GM18505 (cell line): ENCODE data around the gene ARHGEF39.

ENCODE experiments used
- ATAC-seq: cut with Tn5 transposase; IDR thresholded peaks from one replicate; pipeline ENCODE4 v1.9.1; 2021; ENCODE audit not compliant: unreplicated experiment
- POLR2A ChIP-seq: IDR thresholded peaks from 4 replicates; pipeline ENCODE4 v1.6.1; 2011; ENCODE audit warnings: borderline replicate concordance; ENCODE audit not compliant: insufficient read depth, insufficient read length; ENCODE audit errors: extremely low read depth

The ARHGEF39 gene

DNA sequence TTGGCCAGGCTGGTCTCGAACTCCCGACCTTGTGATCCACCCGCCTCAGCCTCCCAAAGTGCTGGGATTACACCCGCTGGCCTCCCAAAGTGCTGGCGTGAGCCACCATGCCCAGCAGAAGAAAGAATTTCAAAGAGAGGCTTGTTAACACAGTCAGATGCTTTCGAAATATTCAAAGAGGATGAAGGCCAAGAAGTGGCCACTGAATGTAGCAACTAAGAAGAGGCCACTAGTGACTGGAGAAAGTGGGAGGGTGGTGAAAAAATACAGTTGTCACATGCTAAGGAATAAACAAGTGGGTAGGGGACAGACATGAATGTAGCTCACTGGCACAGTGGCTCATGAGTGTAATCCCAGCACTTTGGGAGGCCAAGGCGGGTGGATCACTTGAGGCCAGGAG is 37.7 kb upstream of the ARHGEF39 start:
- no peak for TF ChIP-seq POLR2A
- no peak for ATAC-seq

DNA sequence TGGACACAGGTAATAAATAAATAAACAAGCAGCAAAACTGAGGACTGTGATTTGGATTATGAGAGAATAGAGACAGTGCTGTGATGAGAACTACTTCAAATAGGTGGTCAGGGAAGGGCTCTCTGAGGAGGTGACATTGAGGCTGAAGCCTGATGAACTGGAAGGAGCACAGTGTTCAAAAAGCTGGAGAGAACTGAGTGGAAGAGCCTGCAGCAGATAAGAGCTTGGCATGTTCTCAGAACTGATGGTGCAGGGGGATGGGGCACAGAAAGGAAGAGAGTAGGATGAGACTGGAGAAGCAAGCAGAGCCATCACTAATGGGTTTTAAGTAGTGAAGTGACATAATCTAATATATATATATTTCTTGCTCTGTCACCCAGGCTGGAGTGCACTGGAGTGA is 35.9 kb upstream of the ARHGEF39 start:
- TF ChIP-seq POLR2A = no peak
- no peak for ATAC-seq

DNA sequence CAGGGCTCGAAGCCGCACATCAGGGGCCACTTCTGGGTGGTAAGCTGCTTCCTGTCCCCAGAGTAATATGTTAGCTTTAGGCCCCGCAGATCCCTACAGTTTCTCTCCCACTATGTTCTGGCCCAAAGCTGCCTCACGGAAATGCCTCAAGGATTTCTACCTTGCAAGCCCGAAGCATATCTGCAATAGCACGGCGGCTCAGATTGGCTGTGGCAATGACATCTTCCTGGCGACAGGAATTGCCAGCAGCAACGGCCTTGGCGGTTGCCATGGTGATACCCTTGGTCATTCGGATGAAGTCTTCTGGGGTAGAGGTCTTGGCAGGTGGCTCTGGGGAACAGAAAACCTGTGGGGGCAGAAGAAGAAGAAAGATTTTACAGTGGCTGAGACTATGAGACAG is 35.0 kb upstream of the ARHGEF39 start:
- no peak for TF ChIP-seq POLR2A
- no peak for ATAC-seq

DNA sequence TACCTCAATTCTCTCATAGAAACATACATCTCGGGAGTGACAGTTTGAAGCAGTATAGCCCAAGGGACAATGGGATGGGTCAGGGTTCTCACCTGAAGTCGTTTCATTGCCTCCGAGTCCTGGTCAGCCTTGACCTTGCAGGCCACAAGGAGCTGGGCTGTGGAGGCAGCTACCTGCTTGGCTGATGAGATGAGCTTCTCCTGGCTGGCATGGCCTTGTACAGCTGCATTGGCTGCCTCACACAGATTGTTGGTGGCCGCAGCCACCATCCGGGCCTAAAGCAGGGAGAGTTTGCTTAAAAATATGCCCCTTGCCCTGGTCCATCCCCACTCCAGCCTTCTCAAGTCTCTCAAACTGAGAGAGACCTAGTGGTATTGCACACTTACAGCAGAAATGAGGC is 33.2 kb upstream of the ARHGEF39 start:
- no peak for ATAC-seq
- no peak for TF ChIP-seq POLR2A

DNA sequence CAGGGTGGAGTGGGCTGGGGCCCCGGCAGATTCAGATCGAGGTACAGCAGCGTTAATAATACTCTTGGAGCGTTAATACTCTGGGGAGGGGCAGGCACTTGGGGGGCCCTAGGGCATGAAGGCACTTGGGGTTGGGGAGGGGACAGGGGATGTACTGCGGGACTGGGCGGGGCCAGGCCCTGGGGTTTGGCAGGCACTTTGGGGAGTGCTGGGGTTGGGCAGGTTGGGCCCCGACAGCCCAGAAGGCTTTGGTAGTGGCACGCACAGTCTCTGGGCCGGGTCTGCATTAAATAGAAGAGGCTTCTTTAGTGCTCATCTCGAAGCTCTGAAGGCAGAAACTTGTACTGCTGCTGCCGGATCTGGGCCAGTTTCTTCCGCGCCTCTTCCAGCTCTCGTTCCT is 32.5 kb upstream of the ARHGEF39 start:
- ATAC-seq = no peak
- TF ChIP-seq POLR2A = no peak

DNA sequence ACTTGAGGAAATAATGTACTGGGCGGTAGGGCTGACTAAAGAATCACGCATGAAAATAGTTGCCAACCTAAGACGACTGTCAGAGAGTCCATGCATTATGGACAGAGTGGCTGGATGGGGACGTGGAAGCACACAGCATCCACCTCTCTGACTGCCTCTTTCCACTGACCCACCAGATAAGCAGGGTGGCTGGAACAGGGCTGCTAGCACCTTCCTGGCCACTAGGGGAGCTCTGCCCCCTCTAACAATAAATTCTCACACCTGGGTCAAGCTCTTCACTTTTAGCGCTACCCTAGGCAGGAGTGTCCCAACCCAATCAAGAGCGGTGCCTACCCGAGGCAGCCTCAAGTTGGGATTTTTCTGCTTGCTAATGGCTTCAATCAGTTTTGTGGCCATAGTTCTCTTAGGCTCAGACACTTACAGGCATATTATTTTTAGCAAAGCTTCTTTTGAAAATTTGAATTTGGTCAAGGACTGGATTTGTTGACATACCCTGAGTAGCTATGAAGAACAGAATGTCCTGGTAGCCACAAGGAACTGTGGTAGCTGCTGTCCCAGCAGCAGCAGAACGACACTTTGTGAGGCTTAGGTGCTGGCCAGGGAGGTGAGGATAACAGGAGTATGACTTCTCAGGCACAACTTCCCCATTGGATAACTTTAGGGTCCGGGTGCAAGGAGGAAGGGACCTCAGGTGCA is 31.7 kb upstream of the ARHGEF39 start:
- TF ChIP-seq POLR2A = no peak
- ATAC-seq = no peak

DNA sequence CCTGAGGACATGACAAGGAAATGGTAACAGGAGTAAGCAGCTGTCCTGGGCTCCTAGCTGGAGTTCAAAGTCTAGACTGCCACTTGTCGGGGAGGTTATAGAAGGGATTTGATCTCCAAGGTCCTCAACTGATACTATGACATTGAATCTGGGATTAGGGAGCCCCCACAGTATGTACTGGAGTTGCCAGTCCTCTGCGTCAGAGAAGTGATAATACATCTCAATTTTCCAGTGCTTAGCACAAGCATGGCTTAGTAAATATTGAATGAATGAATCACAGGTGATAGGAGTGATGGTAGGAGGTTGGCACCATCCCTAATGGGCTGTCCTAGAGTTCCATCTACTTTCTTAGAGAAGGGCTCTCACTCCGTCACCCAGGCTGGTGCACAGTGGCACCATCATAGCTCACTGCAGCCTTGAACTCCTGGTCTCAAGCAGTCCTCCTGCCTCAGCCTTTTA is 31.0 kb upstream of the ARHGEF39 start:
- no peak for TF ChIP-seq POLR2A
- no peak for ATAC-seq

DNA sequence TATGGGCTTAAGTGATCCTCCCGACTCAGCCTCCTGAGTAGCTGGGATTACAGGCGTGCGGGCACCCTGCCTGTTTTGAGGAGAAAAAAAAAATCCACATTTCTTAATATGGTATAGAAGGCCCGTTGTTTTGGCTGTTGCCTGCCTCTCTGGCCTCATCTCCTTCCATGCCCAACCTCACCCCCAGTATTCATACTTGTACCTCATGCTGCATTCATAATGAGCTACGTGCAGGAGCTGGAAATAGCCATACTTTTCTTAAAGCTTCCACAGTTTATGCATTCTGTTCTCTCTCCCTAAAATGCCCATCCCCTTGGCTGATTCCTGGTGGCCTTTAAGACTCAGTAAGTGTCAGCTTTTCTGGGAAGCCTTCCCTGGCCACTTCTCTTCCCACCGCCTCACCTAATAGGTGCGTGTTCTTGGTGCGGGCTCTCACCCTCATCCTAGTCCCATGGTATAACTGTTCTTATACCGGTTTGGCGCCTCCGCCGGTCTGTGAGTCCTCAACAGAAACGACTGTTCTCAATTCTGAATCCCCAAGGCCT is 26.8 kb upstream of the ARHGEF39 start:
- no peak for TF ChIP-seq POLR2A

DNA sequence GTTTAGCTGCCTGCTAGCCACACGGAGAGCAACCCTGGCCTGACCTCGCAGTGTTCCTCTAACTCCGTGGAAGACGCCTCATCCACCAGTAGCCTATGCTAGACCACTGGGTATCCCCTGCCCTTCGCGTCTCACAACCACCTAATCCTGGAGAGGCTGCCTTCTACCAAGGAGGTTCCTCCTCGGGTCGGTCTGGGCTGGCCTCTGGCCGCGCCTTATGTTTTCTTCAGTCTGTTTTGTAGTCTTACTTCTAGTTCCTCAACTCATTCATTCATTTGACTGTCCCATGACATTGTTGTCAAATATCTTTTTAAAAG is 26.3 kb upstream of the ARHGEF39 start:
- no peak for ATAC-seq
- TF ChIP-seq POLR2A = no peak

More for the DNA sequence above, 26.8 kb upstream of the ARHGEF39 start:
- no peak for ATAC-seq

DNA sequence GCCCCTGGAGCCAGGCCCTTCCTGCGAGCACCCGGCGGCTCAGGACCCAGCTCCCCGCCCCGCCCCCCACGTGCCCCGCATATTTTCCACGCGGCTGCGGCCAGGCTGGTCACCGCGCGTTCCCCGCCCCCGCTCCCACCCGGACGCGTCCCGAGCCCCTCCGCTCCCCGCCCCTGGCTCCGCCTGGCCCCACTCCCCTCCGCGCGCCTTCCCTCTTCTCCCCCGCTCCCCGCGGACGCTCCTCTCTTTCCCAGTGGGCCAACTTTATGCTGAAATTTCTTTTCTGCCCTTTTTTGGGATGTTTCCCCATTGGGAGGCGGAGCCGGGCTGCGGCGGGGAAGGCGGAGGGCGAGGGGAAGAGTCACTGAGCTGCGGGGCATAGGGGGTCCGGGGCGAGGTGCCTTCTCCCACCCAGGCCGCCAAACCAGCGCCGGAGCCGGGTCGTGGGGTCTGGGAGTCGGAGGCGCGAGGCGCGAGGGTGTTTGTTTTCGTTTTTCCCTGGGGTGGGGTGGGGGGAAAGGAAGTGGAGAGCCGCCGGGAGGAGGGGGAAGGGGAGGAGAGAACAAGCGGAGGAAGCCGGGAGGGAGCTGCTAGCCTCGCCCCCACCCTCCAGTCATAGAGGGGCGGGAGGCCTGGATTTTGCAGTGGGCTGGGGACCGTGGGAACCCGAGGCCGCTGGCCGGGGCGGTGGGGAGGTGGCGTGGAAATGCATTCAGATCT is 25.8 kb upstream of the ARHGEF39 start:
- ATAC-seq = no peak
- no peak for TF ChIP-seq POLR2A

DNA sequence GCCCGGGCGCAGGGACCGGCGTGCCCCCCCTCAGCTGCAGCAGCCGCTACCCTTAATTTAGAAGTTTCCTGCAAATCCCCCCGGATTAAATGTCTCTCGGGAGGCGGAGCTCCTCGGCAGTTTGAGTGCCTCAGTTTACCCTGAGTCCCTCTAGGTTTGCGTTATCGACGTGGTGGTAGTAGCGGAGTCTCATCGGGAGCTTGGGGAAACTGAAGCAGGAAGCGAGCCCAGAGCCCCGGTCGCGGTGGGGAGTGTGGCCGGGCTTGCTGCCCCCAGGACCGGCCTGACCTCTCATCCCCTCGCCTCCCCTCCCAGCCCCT is 25.3 kb upstream of the ARHGEF39 start:
- no peak for ATAC-seq
- no peak for TF ChIP-seq POLR2A

DNA sequence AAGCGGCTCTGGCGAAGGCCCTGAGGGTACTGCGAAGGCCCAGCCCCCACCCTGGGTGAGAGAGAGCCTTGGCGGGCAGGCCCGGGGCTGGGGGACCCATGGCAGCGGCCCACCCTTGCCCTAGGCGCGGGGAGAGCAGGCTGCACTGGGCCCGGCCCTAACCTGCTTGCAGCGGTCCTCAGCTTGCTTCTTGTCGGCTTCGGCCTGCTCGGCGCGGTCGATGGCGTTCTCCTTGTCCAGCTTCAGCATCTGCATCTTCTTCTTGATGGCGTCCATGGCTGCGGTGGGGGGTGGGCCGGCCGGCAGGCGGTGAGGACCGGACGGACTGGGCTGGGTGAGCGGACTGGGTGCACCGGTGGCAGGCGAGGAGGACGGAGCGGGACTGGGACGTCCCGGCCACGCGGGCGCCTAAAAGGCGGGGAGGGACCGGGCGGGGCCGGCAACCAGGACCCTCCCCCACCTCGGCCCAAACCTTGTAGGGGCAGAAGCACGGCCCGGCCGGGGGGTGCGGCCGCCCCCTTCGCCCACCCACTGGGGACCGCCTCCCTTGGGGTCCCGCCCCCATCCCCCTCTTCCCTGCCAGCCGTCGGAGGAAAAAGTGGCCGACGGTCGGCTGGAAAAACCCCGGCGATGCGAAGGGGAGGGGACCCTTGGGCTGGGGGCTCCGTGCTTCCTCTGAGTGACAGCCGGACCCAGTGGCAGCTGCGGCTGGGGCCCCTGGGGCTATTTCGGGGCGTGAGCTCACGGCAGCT is 24.7 kb upstream of the ARHGEF39 start, which contains the start of gene TPM2:
TPM2 (minus strand) TSS at position 384 of the 752 bp plus-strand sequence; CDS start at position 276, 108 bp downstream.
- no peak for ATAC-seq
- no peak for TF ChIP-seq POLR2A

DNA sequence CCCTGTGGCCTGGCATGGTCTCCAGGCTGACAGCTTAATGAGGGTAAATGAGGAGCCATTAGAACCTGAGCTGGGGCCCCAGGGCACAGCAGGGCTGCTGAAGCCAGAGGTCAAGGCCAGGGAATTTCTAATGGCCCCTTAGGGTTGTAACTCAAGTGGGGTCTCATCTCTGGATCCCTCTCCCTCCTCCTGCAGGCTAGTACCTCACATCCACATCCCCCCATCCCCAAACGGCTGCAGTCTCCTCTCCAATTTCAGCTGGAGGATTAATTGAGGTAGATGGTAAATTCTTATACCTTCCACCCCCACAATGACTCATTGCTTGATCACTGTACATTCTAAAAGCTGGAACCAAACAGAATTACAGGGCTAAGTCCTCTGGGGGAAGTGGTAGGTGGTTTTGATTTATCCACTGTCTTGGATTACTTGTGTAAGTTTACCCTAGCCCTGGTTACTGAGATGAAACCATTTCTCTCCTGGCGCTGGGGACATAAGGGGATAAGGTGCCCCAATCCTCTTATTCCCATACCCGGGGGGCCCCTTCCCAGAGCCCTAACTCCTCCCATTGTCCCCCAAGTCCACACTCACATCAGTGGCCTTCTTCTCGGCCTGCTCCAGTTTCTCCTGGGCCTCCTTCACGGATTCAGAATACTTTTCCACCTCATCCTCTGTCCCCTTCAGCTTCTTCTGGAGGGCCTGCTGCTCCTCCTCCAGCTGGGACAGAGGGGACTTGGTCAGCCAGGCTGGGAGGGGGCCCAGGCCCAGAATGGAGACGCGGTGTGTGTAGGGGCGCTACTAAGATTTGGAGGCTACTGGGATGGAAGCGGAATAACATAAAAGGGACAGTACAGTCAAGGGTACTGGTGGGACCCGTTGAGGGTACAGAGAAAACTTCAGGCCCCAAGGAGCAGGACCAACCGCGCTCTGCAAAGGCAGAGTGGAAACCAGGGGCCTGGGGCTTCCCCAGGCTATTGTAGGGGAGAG is 23.9 kb upstream of the ARHGEF39 start:
- ATAC-seq = no peak
- no peak for TF ChIP-seq POLR2A

DNA sequence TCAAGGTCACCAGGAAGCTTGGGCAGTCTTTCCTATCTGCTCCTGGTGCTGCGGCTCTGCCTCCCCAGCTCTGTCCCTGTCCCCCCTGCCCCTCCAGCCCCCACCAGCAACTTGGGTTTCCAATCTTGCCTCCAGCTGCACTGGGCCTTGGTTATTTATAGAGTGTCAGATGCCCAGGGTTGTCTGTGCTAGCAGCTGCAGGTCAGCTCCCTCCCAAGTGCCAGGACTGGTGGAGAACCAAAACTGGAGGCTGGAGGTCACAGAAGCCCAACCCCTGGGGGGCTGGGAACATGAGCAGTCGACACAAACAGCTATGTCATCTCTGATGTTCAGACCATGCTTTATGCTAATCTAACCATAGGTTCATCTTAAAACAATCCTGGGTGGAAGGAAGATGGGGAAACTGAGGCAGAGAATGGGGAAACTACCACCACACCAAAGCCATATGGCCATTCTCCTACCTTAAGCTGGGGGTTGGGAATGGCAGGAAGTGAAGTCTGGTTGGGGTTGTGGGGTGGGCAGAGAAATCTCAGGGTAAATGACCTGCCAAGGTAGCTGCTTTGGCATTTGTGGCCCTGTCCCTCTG is 23.1 kb upstream of the ARHGEF39 start:
- no peak for TF ChIP-seq POLR2A
- ATAC-seq = no peak
